Breast epithelium (tissue), 4 donors: ENCODE measurements around the gene MMRN1. TPM values are rescaled to one million over a fixed set of nuclear protein-coding genes. Genes with fewer than 3 reads are reported as not detected.
"Not testable (repeated sequence)": the region's sequence is repeated elsewhere in the genome, so short reads cannot be mapped to it uniquely, and the experiment has no call there.

ENCODE experiments used
- DNase-seq, 2 donors: peaks; one replicate each; pipeline ENCODE4 v3.0.0-alpha.2; 2019; ENCODE audit warnings: low spot score in 2 of 2
- H3K27ac ChIP-seq, 2 donors: fragments of 200-600 bp; sonication (generic) in 1 of 2; one replicate each; pipeline ENCODE4 v1.5.1; 2016 to 2019; ENCODE audit warnings: mild to moderate bottlenecking in 1 of 2
- H3K27me3 ChIP-seq, 2 donors: fragments of 200-600 bp; sonication (generic) in 1 of 2; one replicate each; pipeline versions ENCODE4 v1.5.1 to v1.6.0; 2017 to 2019; ENCODE audit warnings: control low read depth in 1 of 2, mild to moderate bottlenecking in 1 of 2
- H3K36me3 ChIP-seq: fragments of 200-600 bp; one replicate; pipeline ENCODE4 v1.5.1; 2019
- H3K4me1 ChIP-seq, 2 donors: fragments of 200-600 bp; sonication (generic); one replicate each; pipeline ENCODE4 v1.5.1; 2016 to 2019; ENCODE audit warnings: control low read depth in 1 of 2
- H3K4me3 ChIP-seq, 3 donors: fragments of 200-600 bp; sonication (generic); 1 replicate in 2 of 3; 2 replicates in 1 of 3; pipeline ENCODE4 v1.5.1; 2016 to 2019; ENCODE audit warnings: mild to moderate bottlenecking in 3 of 3, moderate library complexity in 2 of 3
- H3K9me3 ChIP-seq, 2 donors: fragments of 200-600 bp; sonication (generic) in 1 of 2; one replicate each; pipeline ENCODE4 v1.5.1; 2016 to 2019; ENCODE audit warnings: control low read depth in 1 of 2
- CTCF ChIP-seq, 3 donors: fragments of 450-650 bp; IDR thresholded peaks; one replicate each; pipeline ENCODE4 v1.5.1; 2016 to 2017; ENCODE audit warnings: antibody characterized with exemption in 3 of 3, mild to moderate bottlenecking in 3 of 3, moderate library complexity in 3 of 3
- POLR2A ChIP-seq: fragments of 450-650 bp; IDR thresholded peaks from one replicate; pipeline ENCODE4 v1.6.1; 2016; ENCODE audit warnings: antibody characterized with exemption, mild to moderate bottlenecking, moderate library complexity
- POLR2AphosphoS5 ChIP-seq, 3 donors: sonication (generic); formaldehyde crosslinking; IDR thresholded peaks; one replicate each; pipeline ENCODE4 v1.6.1; 2017; ENCODE audit warnings: antibody characterized with exemption in 3 of 3
- intact Hi-C: fragments of 100-400 bp; cut with DNase I; formaldehyde crosslinking; loops from one replicate; pipeline ENCODE4 v1.15.1; 2023; ENCODE audit warnings: low total_unique reads
- total RNA-seq, 3 donors: library from RNA; depleted of rRNA; stranded (reverse); fragments of >200 nt; gene quantifications; one replicate each; pipeline ENCODE4 v1.1.0, GENCODE V29; 2016

The MMRN1 gene
- total RNA-seq, 3 donors from 2014 or later = 11.0 to 83.2 (median 31.9) TPM

GRCh38 chr4:89901808-89902431 lies 7.3 kb downstream of the MMRN1 start:
- TF ChIP-seq CTCF (IDR thresholded peaks at IDR 0.05) = peak in 2 of 3 donors; percentile 41
- intact Hi-C loops, H3K27me3 ChIP-seq, H3K36me3 ChIP-seq, H3K4me3 ChIP-seq, H3K9me3 ChIP-seq, H3K4me1 ChIP-seq, H3K27ac ChIP-seq: not testable (repeated sequence)
- peak in 1 of 2 donors; percentile 25 for DNase-seq

GRCh38 chr4:89904524-89904923 lies 9.9 kb downstream of the MMRN1 start:
- Histone ChIP-seq H3K27ac (no peak overlapping the region), H3K4me1 (no peaks in the 10 kb centered on the region), H3K9me3 (no peaks in the 10 kb centered on the region), H3K4me3 (no peak overlapping the region), H3K27me3 (no peaks in the 10 kb centered on the region), H3K36me3 (no peaks in the 10 kb centered on the region)
- intact Hi-C loops = no loop called here
- DNase-seq = no peak
- TF ChIP-seq POLR2AphosphoS5 (IDR thresholded peaks at IDR 0.05) (no peak), CTCF (IDR thresholded peaks at IDR 0.05) (no peak), POLR2A (no peak)

- DNase-seq = no peak
- no peaks in the 10 kb centered on the region for H3K4me1 ChIP-seq
- no peaks in the 10 kb centered on the region for H3K36me3 ChIP-seq
- H3K27me3 ChIP-seq = no peaks in the 10 kb centered on the region
- H3K27ac ChIP-seq = no peak overlapping the region
- TF ChIP-seq POLR2AphosphoS5 (IDR thresholded peaks at IDR 0.05) = no peak
- TF ChIP-seq POLR2A = no peak
- no peak for TF ChIP-seq CTCF (IDR thresholded peaks at IDR 0.05)
- intact Hi-C loops = no loop called here
- no peaks in the 10 kb centered on the region for H3K9me3 ChIP-seq
- H3K4me3 ChIP-seq = no peak overlapping the region
Observed at GRCh38 chr4:89906316-89906715, 11.7 kb downstream of the MMRN1 start.

- Histone ChIP-seq H3K27me3 (no peaks in the 10 kb centered on the region), H3K36me3 (no peaks in the 10 kb centered on the region), H3K9me3 (no peaks in the 10 kb centered on the region), H3K4me3 (no peak overlapping the region), H3K27ac (no peak overlapping the region), H3K4me1 (no peaks in the 10 kb centered on the region)
- TF ChIP-seq POLR2AphosphoS5 (IDR thresholded peaks at IDR 0.05) = no peak
- TF ChIP-seq POLR2A = no peak
- no peak for TF ChIP-seq CTCF (IDR thresholded peaks at IDR 0.05)
- DNase-seq = no peak
- intact Hi-C loops = no loop called here
Observed at GRCh38 chr4:89906777-89907521, 12.3 kb downstream of the MMRN1 start.

- no peak overlapping the region for H3K27ac ChIP-seq
- no peaks in the 10 kb centered on the region for H3K36me3 ChIP-seq
- H3K4me3 ChIP-seq = no peak overlapping the region
- H3K4me1 ChIP-seq = no peaks in the 10 kb centered on the region
- H3K9me3 ChIP-seq = no peaks in the 10 kb centered on the region
- no peak for DNase-seq
- H3K27me3 ChIP-seq = no peaks in the 10 kb centered on the region
- TF ChIP-seq CTCF (IDR thresholded peaks at IDR 0.05) = no peak
- no peak for TF ChIP-seq POLR2A
- no peak for TF ChIP-seq POLR2AphosphoS5 (IDR thresholded peaks at IDR 0.05)
- intact Hi-C loops = no loop called here
Observed at GRCh38 chr4:89909889-89910288, 15.2 kb downstream of the MMRN1 start.
